ENCODE data around the gene ANO3. TPM values are rescaled to one million over a fixed set of nuclear protein-coding genes. Genes with fewer than 3 reads are reported as not detected.

The ANO3 gene
- total RNA-seq, 2 experiments from 2014 or later = not detected

GRCh38 chr11:26399336-26399735 lies 67.4 kb downstream of the ANO3 start:
- Mint-ChIP-seq H3K9me3 (peaks cover 11% of the 10 kb centered on the region), H3K36me3 (ENCODE audit: low read depth) (no peaks in the 10 kb centered on the region), H3K27me3 (ENCODE audit: low read depth) (no peaks in the 10 kb centered on the region), H3K4me1 (ENCODE audit: low read depth) (no peaks in the 10 kb centered on the region), H3K4me3 (no peak overlapping the region), H3K27ac (no peak overlapping the region)
- no peak for DNase-seq
- CTCF ChIA-PET = no interaction called here
- intact Hi-C loops (cut with micrococcal nuclease) = no loop called here

DNA sequence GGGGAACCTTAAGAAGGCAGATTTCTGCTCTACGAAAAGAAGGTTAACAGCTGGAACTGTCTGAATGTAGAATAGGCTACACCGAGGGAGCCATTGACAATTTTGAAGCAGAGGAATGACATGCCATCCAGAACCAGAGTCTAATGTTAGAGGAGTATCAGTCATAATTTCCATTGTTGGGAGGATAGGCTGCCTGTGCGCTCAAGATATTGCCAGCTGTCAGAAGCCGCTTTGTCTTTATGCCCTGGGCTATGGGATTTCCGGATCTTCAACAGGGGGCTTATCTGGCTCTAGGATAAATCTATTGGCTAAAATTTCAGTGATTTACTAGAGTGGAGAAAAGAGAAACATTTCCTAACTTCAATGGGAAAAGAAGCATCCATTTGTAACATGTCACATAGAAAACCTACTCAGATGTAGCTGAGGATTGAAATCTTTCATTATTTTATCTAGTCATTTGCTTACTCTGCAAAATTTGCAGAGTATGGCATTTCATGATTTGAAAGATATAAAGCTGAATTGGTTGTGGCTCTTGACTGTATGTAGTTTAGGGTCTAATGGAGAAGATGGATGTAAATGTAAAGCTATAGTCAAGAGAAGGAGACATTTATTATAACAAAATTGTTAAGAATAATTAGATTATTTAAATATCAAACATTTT lies 78.9 kb downstream of the ANO3 start:
- Mint-ChIP-seq H3K9me3 (no peaks in the 10 kb centered on the region), H3K4me3 (no peak overlapping the region), H3K4me1 (ENCODE audit: low read depth) (no peaks in the 10 kb centered on the region), H3K27me3 (ENCODE audit: low read depth) (no peaks in the 10 kb centered on the region), H3K27ac (no peak overlapping the region), H3K36me3 (ENCODE audit: low read depth) (no peaks in the 10 kb centered on the region)
- CTCF ChIA-PET = interaction anchor here (0.6 kb wide), 1 partner anchor 184 kb away, joined by 3 read pairs; no protein-coding TSS in a partner anchor
- intact Hi-C loops (cut with micrococcal nuclease) = no loop called here
- no peak for DNase-seq

DNA sequence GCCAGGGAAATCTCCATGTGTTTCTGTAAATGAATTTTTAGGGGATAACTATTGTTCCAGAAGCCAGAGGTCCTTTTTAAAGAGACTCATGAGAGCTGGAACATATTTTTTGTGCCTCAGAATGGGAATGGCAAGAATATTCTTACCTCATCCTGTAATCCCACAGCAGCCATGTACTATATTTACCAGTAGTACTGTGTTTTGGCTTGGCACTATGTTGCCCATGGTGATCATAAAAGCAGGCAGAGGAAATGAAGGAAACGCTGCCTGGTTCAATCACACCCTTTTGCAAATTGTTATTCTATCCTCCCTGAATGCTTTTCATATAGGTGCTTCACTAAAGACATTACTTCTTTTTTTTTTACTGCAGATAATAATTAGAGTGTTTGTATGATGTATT lies 81.0 kb downstream of the ANO3 start:
- H3K9me3 Mint-ChIP-seq = no peaks in the 10 kb centered on the region
- H3K36me3 Mint-ChIP-seq (ENCODE audit: low read depth) = no peaks in the 10 kb centered on the region
- H3K27me3 Mint-ChIP-seq (ENCODE audit: low read depth) = no peaks in the 10 kb centered on the region
- no peak overlapping the region for H3K27ac Mint-ChIP-seq
- intact Hi-C loops (cut with micrococcal nuclease) = no loop called here
- CTCF ChIA-PET = no interaction called here
- DNase-seq = no peak
- H3K4me1 Mint-ChIP-seq (ENCODE audit: low read depth) = no peaks in the 10 kb centered on the region
- H3K4me3 Mint-ChIP-seq = no peak overlapping the region

GRCh38 chr11:26418386-26418912 lies 86.5 kb downstream of the ANO3 start:
- Mint-ChIP-seq H3K36me3 (ENCODE audit: low read depth) (no peaks in the 10 kb centered on the region), H3K4me3 (no peak overlapping the region), H3K4me1 (ENCODE audit: low read depth) (no peaks in the 10 kb centered on the region), H3K27ac (no peak overlapping the region), H3K9me3 (no peaks in the 10 kb centered on the region), H3K27me3 (ENCODE audit: low read depth) (no peaks in the 10 kb centered on the region)
- no peak for DNase-seq
- intact Hi-C loops (cut with micrococcal nuclease) = no loop called here
- CTCF ChIA-PET = no interaction called here

DNA sequence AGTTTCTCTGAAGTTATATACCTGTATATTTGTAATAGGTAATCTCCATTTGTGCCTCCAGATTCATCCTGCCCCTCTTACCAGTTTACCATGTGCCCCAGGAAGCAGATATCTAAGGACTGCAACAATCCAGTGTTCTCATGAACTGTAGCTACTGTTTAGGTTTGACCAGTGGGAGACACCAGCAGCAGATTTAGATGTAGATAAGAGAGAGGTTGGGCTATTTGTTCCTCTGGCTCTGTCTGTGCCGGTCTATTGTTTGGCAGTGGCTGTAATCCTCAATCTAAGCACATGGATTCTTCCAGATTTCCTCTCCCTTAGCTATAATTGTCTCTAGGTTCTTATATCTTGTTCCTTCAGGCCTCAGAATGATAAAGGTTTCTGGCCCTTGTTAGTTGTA lies 88.4 kb downstream of the ANO3 start:
- Mint-ChIP-seq H3K27ac (no peak overlapping the region), H3K4me3 (no peak overlapping the region), H3K4me1 (ENCODE audit: low read depth) (no peaks in the 10 kb centered on the region), H3K9me3 (no peaks in the 10 kb centered on the region), H3K27me3 (ENCODE audit: low read depth) (no peaks in the 10 kb centered on the region), H3K36me3 (ENCODE audit: low read depth) (no peaks in the 10 kb centered on the region)
- intact Hi-C loops (cut with micrococcal nuclease) = no loop called here
- CTCF ChIA-PET = no interaction called here
- DNase-seq = no peak

- Mint-ChIP-seq H3K9me3 (no peaks in the 10 kb centered on the region), H3K27ac (no peak overlapping the region), H3K4me3 (no peak overlapping the region), H3K4me1 (ENCODE audit: low read depth) (no peaks in the 10 kb centered on the region), H3K36me3 (ENCODE audit: low read depth) (no peaks in the 10 kb centered on the region), H3K27me3 (ENCODE audit: low read depth) (no peaks in the 10 kb centered on the region)
- DNase-seq = no peak
- intact Hi-C loops (cut with micrococcal nuclease) = no loop called here
- CTCF ChIA-PET = no interaction called here
These were observed 92.3 kb downstream of the ANO3 start for GRCh38 chr11:26424255-26424654.

DNA sequence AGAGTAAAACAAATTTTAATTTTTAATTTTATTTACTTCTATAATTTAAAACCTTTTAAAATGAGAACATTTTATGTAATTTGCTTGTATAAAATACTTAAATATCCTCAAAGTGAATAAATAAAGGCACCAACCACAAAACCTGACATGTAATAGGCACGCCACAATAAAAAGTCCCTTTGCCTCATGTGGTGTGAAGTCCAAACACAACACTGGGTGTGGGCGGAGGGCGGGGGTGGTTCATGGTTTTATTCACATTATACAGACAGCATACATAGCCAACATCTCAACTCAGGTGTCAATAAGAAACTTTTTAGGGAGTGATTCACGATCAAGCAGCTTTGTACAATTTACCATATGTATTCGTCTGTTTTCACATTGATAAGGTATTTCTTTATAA lies 107.9 kb downstream of the ANO3 start:
- Mint-ChIP-seq H3K9me3 (peaks cover 7% of the 10 kb centered on the region), H3K27me3 (ENCODE audit: low read depth) (no peaks in the 10 kb centered on the region), H3K4me3 (no peak overlapping the region), H3K27ac (no peak overlapping the region), H3K4me1 (ENCODE audit: low read depth) (no peaks in the 10 kb centered on the region), H3K36me3 (ENCODE audit: low read depth) (no peaks in the 10 kb centered on the region)
- DNase-seq = no peak
- intact Hi-C loops (cut with micrococcal nuclease) = no loop called here
- CTCF ChIA-PET = no interaction called here

GRCh38 chr11:26442131-26442530 lies 110.2 kb downstream of the ANO3 start:
- intact Hi-C loops (cut with micrococcal nuclease) = no loop called here
- H3K9me3 Mint-ChIP-seq = peaks cover 6% of the 10 kb centered on the region
- CTCF ChIA-PET = no interaction called here

DNA sequence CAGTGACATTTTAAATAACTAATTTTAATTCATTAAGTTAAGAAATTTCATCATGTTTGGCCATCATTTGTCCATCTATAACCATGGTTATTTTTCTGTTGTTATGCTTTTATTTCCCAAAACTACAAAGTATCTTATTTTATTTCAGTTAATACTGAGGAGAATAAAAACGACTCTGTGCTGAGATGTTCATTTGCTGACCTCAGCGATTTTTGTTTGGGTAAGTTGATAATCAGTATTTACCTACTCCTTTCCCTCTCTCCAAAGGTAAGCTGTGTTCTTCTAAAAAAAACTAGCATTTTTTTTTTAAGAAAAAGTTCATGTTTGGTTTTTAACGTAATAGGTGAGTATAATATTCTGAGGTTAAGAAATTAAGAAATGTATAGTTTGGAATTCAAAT lies 111.7 kb downstream of the ANO3 start:
- Mint-ChIP-seq H3K4me3 (no peak overlapping the region), H3K9me3 (peaks cover 6% of the 10 kb centered on the region), H3K36me3 (ENCODE audit: low read depth) (no peaks in the 10 kb centered on the region), H3K27me3 (ENCODE audit: low read depth) (no peaks in the 10 kb centered on the region), H3K27ac (no peak overlapping the region), H3K4me1 (ENCODE audit: low read depth) (no peaks in the 10 kb centered on the region)
- CTCF ChIA-PET = no interaction called here
- intact Hi-C loops (cut with micrococcal nuclease) = no loop called here
- DNase-seq = no peak

More at GRCh38 chr11:26442131-26442530, 110.2 kb downstream of the ANO3 start:
- H3K27ac Mint-ChIP-seq = no peak overlapping the region
- no peak for DNase-seq
- H3K4me1 Mint-ChIP-seq (ENCODE audit: low read depth) = no peaks in the 10 kb centered on the region
- H3K27me3 Mint-ChIP-seq (ENCODE audit: low read depth) = no peaks in the 10 kb centered on the region
- no peaks in the 10 kb centered on the region for H3K36me3 Mint-ChIP-seq (ENCODE audit: low read depth)
- H3K4me3 Mint-ChIP-seq = no peak overlapping the region

- no peaks in the 10 kb centered on the region for H3K27me3 Mint-ChIP-seq (ENCODE audit: low read depth)
- no peak overlapping the region for H3K4me3 Mint-ChIP-seq
- peaks cover 7% of the 10 kb centered on the region for H3K9me3 Mint-ChIP-seq
- CTCF ChIA-PET = no interaction called here
- H3K4me1 Mint-ChIP-seq (ENCODE audit: low read depth) = no peaks in the 10 kb centered on the region
- DNase-seq = no peak
- H3K36me3 Mint-ChIP-seq (ENCODE audit: low read depth) = no peaks in the 10 kb centered on the region
- H3K27ac Mint-ChIP-seq = no peak overlapping the region
- intact Hi-C loops (cut with micrococcal nuclease) = no loop called here
These were observed 125.7 kb downstream of the ANO3 start for GRCh38 chr11:26457636-26458035.

- H3K4me3 Mint-ChIP-seq = no peak overlapping the region
- H3K9me3 Mint-ChIP-seq = peaks cover 3% of the 10 kb centered on the region
- intact Hi-C loops (cut with micrococcal nuclease) = no loop called here
- no peak for DNase-seq
- no peaks in the 10 kb centered on the region for H3K4me1 Mint-ChIP-seq (ENCODE audit: low read depth)
- H3K27me3 Mint-ChIP-seq (ENCODE audit: low read depth) = no peaks in the 10 kb centered on the region
- H3K27ac Mint-ChIP-seq = no peak overlapping the region
- CTCF ChIA-PET = no interaction called here
- H3K36me3 Mint-ChIP-seq (ENCODE audit: low read depth) = no peaks in the 10 kb centered on the region
These were observed 133.3 kb downstream of the ANO3 start for GRCh38 chr11:26465274-26465673.

- Mint-ChIP-seq H3K27me3 (ENCODE audit: low read depth) (no peaks in the 10 kb centered on the region), H3K4me3 (no peak overlapping the region), H3K27ac (no peak overlapping the region), H3K4me1 (ENCODE audit: low read depth) (no peaks in the 10 kb centered on the region), H3K9me3 (peaks cover 1% of the 10 kb centered on the region), H3K36me3 (ENCODE audit: low read depth) (no peaks in the 10 kb centered on the region)
- CTCF ChIA-PET = no interaction called here
- intact Hi-C loops (cut with micrococcal nuclease) = no loop called here
- no peak for DNase-seq
These were observed 135.6 kb downstream of the ANO3 start for GRCh38 chr11:26467506-26467905.

- CTCF ChIA-PET = no interaction called here
These were observed 139.1 kb downstream of the ANO3 start for GRCh38 chr11:26470992-26471391.

More at GRCh38 chr11:26470992-26471391, 139.1 kb downstream of the ANO3 start:
- peaks cover 1% of the 10 kb centered on the region for H3K9me3 Mint-ChIP-seq
- no peak overlapping the region for H3K27ac Mint-ChIP-seq
- no peaks in the 10 kb centered on the region for H3K36me3 Mint-ChIP-seq (ENCODE audit: low read depth)
- H3K27me3 Mint-ChIP-seq (ENCODE audit: low read depth) = no peaks in the 10 kb centered on the region
- H3K4me3 Mint-ChIP-seq = no peak overlapping the region
- intact Hi-C loops (cut with micrococcal nuclease) = no loop called here
- no peak for DNase-seq
- H3K4me1 Mint-ChIP-seq (ENCODE audit: low read depth) = no peaks in the 10 kb centered on the region

Data from activated naive CD4-positive, alpha-beta T cell treated with anti-CD3 and anti-CD28 coated beads for 36 hours (primary cell).